PC-3 (cell line): ENCODE measurements around the gene IQGAP3.

Experiments used
- EZH2phosphoT487 ChIP-seq: fragments of 300-600 bp; sonication (generic); IDR thresholded peaks from 2 replicates; pipeline ENCODE4 v1.6.1; 2018; ENCODE audit warnings: mild to moderate bottlenecking, antibody characterized with exemption, low read length, borderline replicate concordance
- TF ChIP-seq, protein P1 (sequence below): fragments of 300-600 bp; sonication (generic); conservative IDR thresholded peaks from 2 replicates; pipeline ENCODE4 v1.5.1; 2017; ENCODE audit warnings: antibody characterized with exemption, low read depth, mild to moderate bottlenecking, low read length

- TF ChIP-seq, protein P1, sequence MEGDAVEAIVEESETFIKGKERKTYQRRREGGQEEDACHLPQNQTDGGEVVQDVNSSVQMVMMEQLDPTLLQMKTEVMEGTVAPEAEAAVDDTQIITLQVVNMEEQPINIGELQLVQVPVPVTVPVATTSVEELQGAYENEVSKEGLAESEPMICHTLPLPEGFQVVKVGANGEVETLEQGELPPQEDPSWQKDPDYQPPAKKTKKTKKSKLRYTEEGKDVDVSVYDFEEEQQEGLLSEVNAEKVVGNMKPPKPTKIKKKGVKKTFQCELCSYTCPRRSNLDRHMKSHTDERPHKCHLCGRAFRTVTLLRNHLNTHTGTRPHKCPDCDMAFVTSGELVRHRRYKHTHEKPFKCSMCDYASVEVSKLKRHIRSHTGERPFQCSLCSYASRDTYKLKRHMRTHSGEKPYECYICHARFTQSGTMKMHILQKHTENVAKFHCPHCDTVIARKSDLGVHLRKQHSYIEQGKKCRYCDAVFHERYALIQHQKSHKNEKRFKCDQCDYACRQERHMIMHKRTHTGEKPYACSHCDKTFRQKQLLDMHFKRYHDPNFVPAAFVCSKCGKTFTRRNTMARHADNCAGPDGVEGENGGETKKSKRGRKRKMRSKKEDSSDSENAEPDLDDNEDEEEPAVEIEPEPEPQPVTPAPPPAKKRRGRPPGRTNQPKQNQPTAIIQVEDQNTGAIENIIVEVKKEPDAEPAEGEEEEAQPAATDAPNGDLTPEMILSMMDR = no peak
- no peak for TF ChIP-seq EZH2phosphoT487
Measured at GRCh38 chr1:156490401-156491032, 81.8 kb downstream of the IQGAP3 start.
